ENCODE measurements around the gene PSMD11. TPM values are rescaled to one million over a fixed set of nuclear protein-coding genes. Genes with fewer than 3 reads are reported as not detected.

PSMD11 gene
- total and polyA plus RNA-seq, 7 experiments from 2014 or later = 60.1 to 112 (median 70.4) TPM

DNA sequence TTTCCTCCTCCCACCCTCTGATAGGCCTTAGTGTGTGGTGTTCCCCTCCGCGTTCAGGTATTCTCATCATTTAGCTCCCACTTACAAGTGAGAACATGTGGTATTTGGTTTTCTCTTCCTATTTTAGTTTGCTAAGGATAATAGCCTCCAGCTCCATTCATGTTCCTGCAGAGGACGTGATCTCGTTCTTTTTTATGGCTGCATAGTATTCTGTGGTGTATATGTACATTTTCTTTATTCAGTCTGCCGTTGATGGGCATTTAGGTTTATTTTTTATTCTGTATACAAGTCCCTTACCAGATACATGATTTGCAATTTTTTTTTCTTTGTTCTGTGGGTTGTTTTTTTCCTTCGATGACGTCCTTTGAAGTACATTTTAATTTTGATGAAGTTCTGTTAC lies 23.6 kb downstream of the PSMD11 start:
- CTCF ChIA-PET = interaction anchor here (1.0 to 1.2 kb wide), 2 partner anchors 15 to 16 kb away, joined by 3 to 5 read pairs; no protein-coding TSS in a partner anchor
- Histone ChIP-seq H3K27me3 (ENCODE audit: control insufficient read depth in 2 of 2, insufficient read depth in 2 of 2, low read length in 2 of 2) (no peaks in the 10 kb centered on the region), H3K36me3 (ENCODE audit: control insufficient read depth in 2 of 3, insufficient read depth in 3 of 3, low read length in 3 of 3) (peaks cover 24 to 80% (median 24%) of the 10 kb centered on the region in 3 experiments), H3K27ac (ENCODE audit: low read depth, low read length) (no peak overlapping the region), H3K4me1 (ENCODE audit: control insufficient read depth in 2 of 2, insufficient read depth in 2 of 2, low read length in 2 of 2) (no peaks in the 10 kb centered on the region), H3K4me3 (ENCODE audit: low read length) (no peak overlapping the region), H3K9me3 (ENCODE audit: control insufficient read depth in 2 of 3, low read length in 3 of 3) (no peaks in the 10 kb centered on the region)
- Mint-ChIP-seq H3K9me3 (peaks cover 0 to 2% (median 0%) of the 10 kb centered on the region in 11 donors), H3K27ac (peak overlapping the region in 2 of 9 donors; percentile 45 to 63), H3K36me3 (peaks cover 11 to 53% (median 26%) of the 10 kb centered on the region in 5 donors), H3K27me3 (no peaks in the 10 kb centered on the region), H3K4me1 (peaks cover 0 to 15% (median 5%) of the 10 kb centered on the region in 7 donors), H3K4me3 (no peak overlapping the region)
- DNase-seq (no peak), ATAC-seq (no peak)
- POLR2A ChIA-PET = no interaction called here
- intact Hi-C loops (cut with micrococcal nuclease) = no loop called here

GRCh38 chr17:32470405-32471167 lies 26.3 kb downstream of the PSMD11 start:
- Histone ChIP-seq H3K36me3 (ENCODE audit: control insufficient read depth in 2 of 3, insufficient read depth in 3 of 3, low read length in 3 of 3) (peaks cover 25 to 86% (median 28%) of the 10 kb centered on the region in 3 experiments), H3K4me1 (ENCODE audit: control insufficient read depth in 2 of 2, insufficient read depth in 2 of 2, low read length in 2 of 2) (no peaks in the 10 kb centered on the region), H3K27me3 (ENCODE audit: control insufficient read depth in 2 of 2, insufficient read depth in 2 of 2, low read length in 2 of 2) (no peaks in the 10 kb centered on the region), H3K9me3 (ENCODE audit: control insufficient read depth in 2 of 3, low read length in 3 of 3) (no peaks in the 10 kb centered on the region), H3K27ac (ENCODE audit: low read depth, low read length) (no peak overlapping the region), H3K4me3 (ENCODE audit: low read length) (no peak overlapping the region)
- Mint-ChIP-seq H3K9me3 (peaks cover 0 to 2% (median 0%) of the 10 kb centered on the region in 11 donors), H3K27ac (no peak overlapping the region), H3K36me3 (peaks cover 16 to 63% (median 45%) of the 10 kb centered on the region in 5 donors), H3K27me3 (no peaks in the 10 kb centered on the region), H3K4me3 (no peak overlapping the region), H3K4me1 (peaks cover 2 to 33% (median 17%) of the 10 kb centered on the region in 7 donors)
- CTCF ChIA-PET = interaction anchor here (0.6 to 2.9 kb wide), 3 partner anchors 8 to 150 kb away, joined by 3 to 17 read pairs (median 3); no protein-coding TSS in a partner anchor
- intact Hi-C loops (cut with micrococcal nuclease) = no loop called here
- DNase-seq = no peak
- POLR2A ChIA-PET = interaction anchor here (0.6 to 1.5 kb wide), 2 partner anchors 18 to 21 kb away, joined by 3 to 6 read pairs; no protein-coding TSS in a partner anchor
- ATAC-seq = no peak

GRCh38 chr17:32471652-32472051 lies 27.3 kb downstream of the PSMD11 start:
- ChIA-PET CTCF (interaction anchor here (1.5 to 2.9 kb wide), 2 partner anchors 9 to 12 kb away, joined by 5 to 17 read pairs; no protein-coding TSS in a partner anchor), POLR2A (interaction anchor here (1.5 kb wide), 1 partner anchor 20 kb away, joined by 6 read pairs; no protein-coding TSS in a partner anchor)
- H3K27me3 ChIP-seq (ENCODE audit: control insufficient read depth in 2 of 2, insufficient read depth in 2 of 2, low read length in 2 of 2) = no peaks in the 10 kb centered on the region
- no peaks in the 10 kb centered on the region for H3K4me1 ChIP-seq (ENCODE audit: control insufficient read depth in 2 of 2, insufficient read depth in 2 of 2, low read length in 2 of 2)
- Mint-ChIP-seq H3K9me3 (no peaks in the 10 kb centered on the region), H3K27me3 (no peaks in the 10 kb centered on the region), H3K36me3 (peaks cover 16 to 61% (median 44%) of the 10 kb centered on the region in 5 donors), H3K4me3 (no peak overlapping the region), H3K27ac (peak overlapping the region in 2 of 9 donors; percentile 63 to 83), H3K4me1 (peaks cover 0 to 29% (median 13%) of the 10 kb centered on the region in 7 donors)
- H3K9me3 ChIP-seq (ENCODE audit: control insufficient read depth in 2 of 3, low read length in 3 of 3) = no peaks in the 10 kb centered on the region
- ATAC-seq (no peak), DNase-seq (no peak)
- H3K4me3 ChIP-seq (ENCODE audit: low read length) = no peak overlapping the region
- H3K27ac ChIP-seq (ENCODE audit: low read depth, low read length) = no peak overlapping the region
- intact Hi-C loops (cut with micrococcal nuclease) = no loop called here
- peaks cover 33 to 95% (median 36%) of the 10 kb centered on the region in 3 experiments for H3K36me3 ChIP-seq (ENCODE audit: control insufficient read depth in 2 of 3, insufficient read depth in 3 of 3, low read length in 3 of 3)

DNA sequence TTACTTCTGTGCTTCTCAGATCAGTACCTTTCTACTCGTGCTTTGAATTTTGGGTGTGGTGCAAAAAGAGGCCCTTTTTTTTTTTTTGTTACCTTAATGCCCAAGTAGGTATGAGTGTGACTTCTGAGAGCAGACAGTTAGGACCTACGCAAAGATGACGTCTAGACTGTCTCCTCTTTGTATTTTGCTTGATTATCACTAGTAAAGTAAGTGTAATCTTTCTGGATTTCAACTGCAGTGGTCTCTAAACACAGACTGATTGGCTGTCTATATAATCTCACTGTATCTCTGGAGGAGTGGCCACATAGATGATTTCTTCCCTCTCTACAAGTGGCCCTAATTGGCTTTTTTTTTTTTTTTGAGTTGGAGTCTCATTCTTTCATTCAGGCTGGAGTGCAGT lies 30.9 kb downstream of the PSMD11 start:
- Histone ChIP-seq H3K4me1 (ENCODE audit: control insufficient read depth in 2 of 2, insufficient read depth in 2 of 2, low read length in 2 of 2) (no peaks in the 10 kb centered on the region), H3K9me3 (ENCODE audit: control insufficient read depth in 2 of 3, low read length in 3 of 3) (no peaks in the 10 kb centered on the region), H3K4me3 (ENCODE audit: low read length) (no peak overlapping the region), H3K36me3 (ENCODE audit: control insufficient read depth in 2 of 3, insufficient read depth in 3 of 3, low read length in 3 of 3) (peaks cover 33 to 94% (median 38%) of the 10 kb centered on the region in 3 experiments), H3K27ac (ENCODE audit: low read depth, low read length) (peak overlapping the region; percentile 36), H3K27me3 (ENCODE audit: control insufficient read depth in 2 of 2, insufficient read depth in 2 of 2, low read length in 2 of 2) (no peaks in the 10 kb centered on the region)
- peak; percentile 42 for ATAC-seq
- Mint-ChIP-seq H3K36me3 (peaks cover 14 to 74% (median 35%) of the 10 kb centered on the region in 5 donors), H3K27ac (peak overlapping the region in 6 of 9 donors; percentile 33 to 87 (median 52)), H3K9me3 (no peaks in the 10 kb centered on the region), H3K4me1 (peaks cover 0 to 23% (median 13%) of the 10 kb centered on the region in 7 donors), H3K27me3 (no peaks in the 10 kb centered on the region), H3K4me3 (peak overlapping the region in 2 of 10 donors; percentile 2 to 4)
- CTCF ChIA-PET = interaction anchor here (1.6 kb wide), 1 partner anchor 9 kb away, joined by 10 read pairs; no protein-coding TSS in a partner anchor
- DNase-seq = no peak
- intact Hi-C loops (cut with micrococcal nuclease) = no loop called here
- POLR2A ChIA-PET = no interaction called here

DNA sequence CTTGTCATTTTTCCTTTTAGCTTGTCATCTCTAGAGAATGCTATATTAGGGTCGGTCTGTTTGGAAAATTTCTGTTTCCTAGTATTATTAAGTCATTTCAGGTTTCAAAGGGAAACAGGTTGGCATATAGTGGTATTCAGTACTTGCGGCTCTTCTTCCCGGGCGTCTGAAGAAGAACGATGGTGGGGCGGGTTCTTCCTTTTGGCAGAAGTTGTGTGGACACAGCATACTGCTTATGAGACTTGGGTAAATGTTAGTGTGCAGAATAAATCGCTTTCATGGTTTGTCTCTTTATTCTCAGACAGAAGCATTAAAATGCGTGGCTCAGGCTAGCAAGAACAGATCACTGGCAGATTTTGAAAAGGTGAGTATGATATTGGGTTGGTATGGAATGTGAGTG lies 32.9 kb downstream of the PSMD11 start:
- H3K27ac ChIP-seq (ENCODE audit: low read depth, low read length) = no peak overlapping the region
- peaks cover 20 to 89% (median 37%) of the 10 kb centered on the region in 3 experiments for H3K36me3 ChIP-seq (ENCODE audit: control insufficient read depth in 2 of 3, insufficient read depth in 3 of 3, low read length in 3 of 3)
- ATAC-seq = no peak
- no peaks in the 10 kb centered on the region for H3K27me3 ChIP-seq (ENCODE audit: control insufficient read depth in 2 of 2, insufficient read depth in 2 of 2, low read length in 2 of 2)
- peaks cover 17 to 73% (median 25%) of the 10 kb centered on the region in 5 donors for H3K36me3 Mint-ChIP-seq
- no peaks in the 10 kb centered on the region for H3K9me3 ChIP-seq (ENCODE audit: control insufficient read depth in 2 of 3, low read length in 3 of 3)
- no peak overlapping the region for H3K4me3 Mint-ChIP-seq
- H3K27ac Mint-ChIP-seq = peak overlapping the region in 2 of 9 donors; percentile 12 to 27
- H3K9me3 Mint-ChIP-seq = no peaks in the 10 kb centered on the region
- intact Hi-C loops (cut with micrococcal nuclease) = no loop called here
- H3K4me1 ChIP-seq (ENCODE audit: control insufficient read depth in 2 of 2, insufficient read depth in 2 of 2, low read length in 2 of 2) = no peaks in the 10 kb centered on the region
- H3K27me3 Mint-ChIP-seq = no peaks in the 10 kb centered on the region
- H3K4me1 Mint-ChIP-seq = peaks cover 0 to 19% (median 13%) of the 10 kb centered on the region in 7 donors
- H3K4me3 ChIP-seq (ENCODE audit: low read length) = no peak overlapping the region
- ChIA-PET CTCF (interaction anchor here (1.0 kb wide), 1 partner anchor 278 kb away, joined by 3 read pairs; no protein-coding TSS in a partner anchor), POLR2A (no interaction called here)
- DNase-seq = no peak

DNA sequence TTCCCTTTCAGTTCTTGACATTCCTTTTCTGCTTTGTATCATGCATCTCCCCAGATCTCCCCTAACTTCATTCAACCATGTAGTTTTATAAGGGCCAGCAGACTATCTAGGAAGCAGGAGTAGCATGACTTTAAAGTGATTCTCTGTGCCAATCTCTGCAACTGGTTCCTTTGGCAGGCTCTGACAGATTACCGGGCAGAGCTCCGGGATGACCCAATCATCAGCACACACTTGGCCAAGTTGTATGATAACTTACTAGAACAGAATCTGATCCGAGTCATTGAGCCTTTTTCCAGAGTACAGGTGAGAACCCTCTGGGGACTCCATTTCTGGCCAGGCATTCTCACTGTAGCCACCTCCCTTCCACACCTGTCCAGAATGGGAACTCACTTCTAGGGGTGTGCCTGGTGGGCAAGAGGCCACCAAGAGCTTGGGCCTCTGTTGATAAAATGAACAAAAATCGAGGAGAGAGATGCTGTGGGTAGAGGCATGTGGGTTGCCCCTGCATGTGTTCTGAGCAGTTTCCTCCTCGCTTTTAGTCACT lies 34.8 kb downstream of the PSMD11 start:
- Mint-ChIP-seq H3K27ac (peak overlapping the region in 5 of 9 donors; percentile 21 to 76 (median 43)), H3K4me3 (peak overlapping the region in 2 of 10 donors; percentile 5 to 32), H3K36me3 (peaks cover 13 to 66% (median 23%) of the 10 kb centered on the region in 5 donors)

More for the DNA sequence above, 34.8 kb downstream of the PSMD11 start:
- CTCF ChIA-PET = no interaction called here
- H3K36me3 ChIP-seq (ENCODE audit: control insufficient read depth in 2 of 3, insufficient read depth in 3 of 3, low read length in 3 of 3) = peaks cover 20 to 80% (median 32%) of the 10 kb centered on the region in 3 experiments
- no peak overlapping the region for H3K4me3 ChIP-seq (ENCODE audit: low read length)
- DNase-seq = no peak
- no peak for ATAC-seq
- no peaks in the 10 kb centered on the region for H3K9me3 ChIP-seq (ENCODE audit: control insufficient read depth in 2 of 3, low read length in 3 of 3)
- POLR2A ChIA-PET = no interaction called here
- peaks cover 1 to 20% (median 13%) of the 10 kb centered on the region in 7 donors for H3K4me1 Mint-ChIP-seq
- no peaks in the 10 kb centered on the region for H3K4me1 ChIP-seq (ENCODE audit: control insufficient read depth in 2 of 2, insufficient read depth in 2 of 2, low read length in 2 of 2)
- no peaks in the 10 kb centered on the region for H3K9me3 Mint-ChIP-seq
- no peaks in the 10 kb centered on the region for H3K27me3 ChIP-seq (ENCODE audit: control insufficient read depth in 2 of 2, insufficient read depth in 2 of 2, low read length in 2 of 2)
- H3K27ac ChIP-seq (ENCODE audit: low read depth, low read length) = no peak overlapping the region
- no peaks in the 10 kb centered on the region for H3K27me3 Mint-ChIP-seq
- intact Hi-C loops (cut with micrococcal nuclease) = no loop called here
